Right ventricle myocardium superior (tissue), 1 donor: ENCODE measurements around the gene JARID2. TPM values are rescaled to one million over a fixed set of nuclear protein-coding genes. Genes with fewer than 3 reads are reported as not detected.

ENCODE experiments used
- ATAC-seq: fragments of 200-7000 bp; cut with Tn5 transposase; one replicate; pipeline ENCODE4 v1.9.1; 2020; ENCODE audit warnings: mild to moderate bottlenecking; ENCODE audit not compliant: poor library complexity
- DNase-seq: peaks from one replicate; pipeline ENCODE4 v3.0.0-alpha.2; 2020
- intact Hi-C: fragments of 100-400 bp; cut with DNase I; formaldehyde crosslinking; loops from one replicate; pipeline ENCODE4 v1.11.2; 2022
- total RNA-seq: library from RNA; stranded (reverse); fragmentation: NEBNext Ultra II Directional; extraction: Animal tissue kit (Norgen Biotek cat#: 25700); gene quantifications from one replicate; pipeline ENCODE4 v1.2.1, GENCODE V29; 2021
- donor health status: DM: no; HTN: yes; CAD: no; lungs with severe emphysema.

The JARID2 gene
- total RNA-seq, 1 donor from 2014 or later: 8.1 TPM

GRCh38 chr6:15508441-15508871 lies 262.6 kb downstream of the JARID2 start:
- ATAC-seq: no peak
- intact Hi-C loops: no loop called here
- DNase-seq: no peak

- intact Hi-C loops: no loop called here
- DNase-seq (no peak), ATAC-seq (no peak)
These were observed 263.1 kb downstream of the JARID2 start for GRCh38 chr6:15508931-15509330.

DNA sequence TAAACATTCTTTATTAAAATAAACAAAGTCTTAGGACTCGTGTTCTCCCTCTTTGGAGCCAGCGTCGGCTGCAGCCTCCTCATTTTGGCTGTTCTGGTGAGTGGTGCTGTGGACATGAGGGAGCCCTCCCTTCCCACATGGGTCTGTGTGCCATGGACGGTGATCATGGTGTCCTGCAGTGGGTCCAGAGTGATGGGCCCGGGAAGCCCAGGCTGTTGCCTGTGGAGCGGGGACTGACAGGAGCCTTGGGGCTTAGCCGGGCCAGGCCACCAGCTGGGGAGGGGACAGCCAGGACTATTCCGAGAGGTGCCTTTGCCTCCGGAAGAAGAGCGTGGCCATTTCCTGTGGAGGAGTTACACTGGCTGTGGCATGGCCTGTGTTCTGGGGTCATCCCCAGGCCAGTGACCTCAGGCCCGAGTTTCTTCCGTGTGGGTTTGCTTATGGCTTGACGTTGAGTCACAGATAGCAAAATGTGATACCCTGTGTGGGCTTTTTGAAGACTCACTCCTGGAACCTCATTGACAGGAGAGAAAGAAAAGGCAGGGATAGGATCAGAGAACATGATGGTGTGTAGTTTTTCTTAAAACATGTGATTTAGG lies 263.6 kb downstream of the JARID2 start:
- intact Hi-C loops: no loop called here
- DNase-seq: no peak
- no peak for ATAC-seq

DNA sequence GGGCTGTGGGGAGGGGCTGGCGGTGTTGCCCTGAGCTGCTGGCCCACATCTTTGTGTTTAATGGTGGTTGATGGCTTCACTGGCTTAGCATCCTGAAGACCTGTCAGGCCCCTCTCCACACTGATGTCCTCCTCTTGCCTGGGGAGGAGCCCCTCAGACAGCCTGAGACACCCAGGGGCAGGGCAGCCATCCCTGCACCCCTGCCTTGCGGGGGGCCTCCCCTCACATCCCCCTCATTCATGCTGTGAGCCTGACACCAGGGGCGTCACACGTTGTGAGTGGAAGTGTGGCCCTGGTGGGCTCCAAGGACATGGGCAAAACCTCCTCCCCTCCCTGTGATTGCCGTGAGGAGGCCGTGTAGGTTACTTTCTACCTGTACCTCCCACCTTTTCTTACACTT lies 264.3 kb downstream of the JARID2 start:
- ATAC-seq (no peak), DNase-seq (no peak)
- intact Hi-C loops: no loop called here

DNA sequence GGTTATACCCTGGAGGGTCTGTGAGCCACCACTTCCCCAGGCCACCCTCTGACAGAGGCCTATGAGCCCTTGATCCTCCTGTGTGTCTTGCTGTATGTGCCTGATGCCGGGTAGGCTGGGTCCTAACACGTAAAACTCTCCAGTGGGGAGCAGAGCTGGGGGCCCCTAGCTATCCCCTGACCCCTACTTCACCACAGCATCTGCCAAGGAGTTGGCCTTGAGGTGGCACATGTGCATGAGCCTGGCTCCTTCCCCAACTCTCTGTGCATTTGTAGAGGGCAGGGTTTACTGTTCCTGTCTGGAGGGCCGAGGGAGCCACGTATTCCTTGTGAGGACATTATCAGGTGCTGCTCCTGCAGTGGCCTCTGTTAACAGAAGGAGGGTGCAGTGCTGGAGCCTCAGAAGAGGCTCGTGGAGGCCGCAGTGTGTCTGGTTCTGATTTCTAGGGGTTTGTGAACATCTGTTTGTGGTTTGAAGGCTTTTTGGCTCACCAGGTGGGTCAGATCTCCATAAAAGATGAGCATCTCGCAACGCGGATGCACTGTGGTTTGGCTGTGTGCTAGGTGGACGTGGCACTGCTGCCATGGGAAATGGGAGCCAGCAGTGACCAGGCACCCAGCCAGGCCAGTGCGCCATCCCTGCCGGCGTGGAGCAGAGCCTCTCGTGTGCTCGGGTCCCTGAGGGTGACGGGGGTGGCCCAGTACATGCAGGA lies 264.8 kb downstream of the JARID2 start:
- DNase-seq: no peak
- intact Hi-C loops: no loop called here
- ATAC-seq: no peak

GRCh38 chr6:15511248-15512125 lies 265.6 kb downstream of the JARID2 start:
- intact Hi-C loops: no loop called here
- DNase-seq: peak; percentile 84
- peak; percentile 87 for ATAC-seq

DNA sequence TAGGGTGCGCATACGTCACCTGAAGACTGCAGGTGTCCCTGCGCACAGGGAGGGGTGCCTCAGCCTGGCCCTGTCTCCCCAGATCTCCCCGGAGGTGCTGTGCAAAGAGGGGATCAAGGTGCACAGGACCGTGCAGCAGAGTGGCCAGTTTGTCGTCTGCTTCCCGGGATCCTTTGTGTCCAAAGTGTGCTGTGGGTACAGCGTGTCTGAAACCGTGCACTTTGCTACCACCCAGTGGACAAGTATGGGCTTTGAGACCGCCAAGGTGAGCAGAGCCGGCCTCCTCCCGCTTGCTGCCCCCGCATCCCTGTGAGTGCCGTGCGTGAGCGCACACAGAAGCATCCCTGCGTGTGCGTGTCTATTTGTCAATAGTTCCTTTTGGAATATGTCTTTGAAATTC lies 266.3 kb downstream of the JARID2 start:
- DNase-seq (no peak), ATAC-seq (peak; percentile 72)
- intact Hi-C loops: no loop called here

GRCh38 chr6:15512721-15513120 lies 266.9 kb downstream of the JARID2 start:
- no peak for DNase-seq
- intact Hi-C loops: no loop called here
- no peak for ATAC-seq

GRCh38 chr6:15513131-15513771 lies 267.4 kb downstream of the JARID2 start:
- no peak for ATAC-seq
- intact Hi-C loops: no loop called here
- no peak for DNase-seq

GRCh38 chr6:15513801-15514711 lies 268.2 kb downstream of the JARID2 start:
- DNase-seq: no peak
- ATAC-seq: no peak
- intact Hi-C loops: no loop called here

DNA sequence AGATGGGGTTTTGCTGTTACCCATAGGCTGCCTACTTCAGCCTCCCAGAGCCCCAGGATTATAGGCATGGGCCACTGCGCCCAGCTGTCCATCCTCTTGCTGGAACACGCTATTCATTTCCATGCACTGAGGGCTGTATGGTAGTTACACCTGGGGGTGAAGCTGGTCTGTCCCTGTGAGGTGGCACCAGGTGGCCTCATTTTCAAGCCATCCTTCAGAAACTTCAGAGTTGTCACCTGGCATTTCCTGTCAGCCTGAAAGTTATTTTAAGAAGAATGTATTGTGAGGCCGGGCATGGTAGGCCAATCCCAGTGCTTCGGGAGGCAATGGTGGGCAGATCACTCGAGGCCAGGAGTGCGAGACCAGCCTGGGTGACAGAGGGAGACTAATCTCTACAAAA lies 269.4 kb downstream of the JARID2 start:
- no peak for DNase-seq
- no peak for ATAC-seq
- intact Hi-C loops: loop anchor here (5.0 kb wide), 1 partner anchor 107 kb away; no protein-coding TSS in a partner anchor

GRCh38 chr6:15515660-15516375 lies 269.9 kb downstream of the JARID2 start:
- ATAC-seq (peak; percentile 13), DNase-seq (no peak)
- intact Hi-C loops: loop anchor here (5.0 kb wide), 1 partner anchor 106 kb away; no protein-coding TSS in a partner anchor

- DNase-seq (no peak), ATAC-seq (no peak)
- intact Hi-C loops: loop anchor here (5.0 kb wide), 1 partner anchor 106 kb away; no protein-coding TSS in a partner anchor
These were observed 270.5 kb downstream of the JARID2 start for GRCh38 chr6:15516378-15516777.

DNA sequence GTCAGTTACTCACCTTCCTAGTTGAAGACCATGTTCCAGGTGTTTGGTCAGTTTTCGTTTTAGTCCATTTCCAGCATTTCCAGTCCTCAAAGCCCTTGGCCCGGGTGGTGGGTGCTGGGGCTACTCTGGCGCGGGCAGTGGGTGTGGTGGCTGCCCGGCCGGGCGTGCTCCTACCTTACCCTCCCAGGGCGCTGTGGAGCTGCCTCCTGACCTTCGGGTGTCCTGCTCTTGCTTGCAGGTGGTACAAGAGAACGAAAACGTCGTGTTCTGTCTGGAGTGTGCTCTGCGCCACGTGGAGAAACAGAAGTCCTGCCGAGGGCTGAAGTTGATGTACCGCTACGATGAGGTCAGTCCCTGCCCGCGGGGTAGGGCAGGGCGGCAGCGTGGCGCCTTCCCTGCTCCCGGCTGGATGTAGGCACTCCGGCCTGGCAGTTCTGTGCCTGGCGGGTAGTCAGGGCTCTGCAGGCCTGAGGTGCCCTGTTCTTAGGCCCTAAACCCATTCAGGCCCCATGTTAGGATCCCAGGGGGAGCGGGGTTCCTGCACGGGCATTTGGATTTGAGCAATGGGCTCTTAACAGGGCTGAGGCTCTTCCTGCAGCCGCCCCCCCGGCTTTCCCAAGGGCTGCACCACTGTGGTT lies 271.2 kb downstream of the JARID2 start:
- intact Hi-C loops: loop anchor here (5.0 kb wide), 1 partner anchor 105 kb away; no protein-coding TSS in a partner anchor

DNA sequence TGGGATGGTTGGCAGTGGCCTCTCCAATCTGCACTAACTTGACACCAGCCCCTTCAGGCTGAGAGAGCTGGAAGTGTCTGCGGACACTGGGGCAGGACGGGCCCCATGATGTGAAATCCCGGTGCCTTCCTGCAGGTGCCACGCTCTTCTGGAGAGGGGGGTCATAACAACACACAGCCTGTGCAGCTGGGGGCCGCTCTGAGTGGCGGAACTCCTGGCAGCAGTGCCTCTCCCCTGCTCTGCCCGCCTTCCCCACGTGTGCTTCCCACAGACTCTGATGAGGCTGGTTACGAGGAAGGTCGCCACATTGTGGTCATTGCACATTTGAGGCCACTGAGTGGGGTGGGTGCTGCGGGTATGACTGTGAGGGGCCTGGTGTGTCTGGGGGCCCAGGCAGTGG lies 271.7 kb downstream of the JARID2 start:
- DNase-seq (no peak), ATAC-seq (no peak)
- intact Hi-C loops: loop anchor here (5.0 kb wide), 1 partner anchor 105 kb away; no protein-coding TSS in a partner anchor

More for the DNA sequence above, 271.2 kb downstream of the JARID2 start:
- DNase-seq (no peak), ATAC-seq (no peak)

DNA sequence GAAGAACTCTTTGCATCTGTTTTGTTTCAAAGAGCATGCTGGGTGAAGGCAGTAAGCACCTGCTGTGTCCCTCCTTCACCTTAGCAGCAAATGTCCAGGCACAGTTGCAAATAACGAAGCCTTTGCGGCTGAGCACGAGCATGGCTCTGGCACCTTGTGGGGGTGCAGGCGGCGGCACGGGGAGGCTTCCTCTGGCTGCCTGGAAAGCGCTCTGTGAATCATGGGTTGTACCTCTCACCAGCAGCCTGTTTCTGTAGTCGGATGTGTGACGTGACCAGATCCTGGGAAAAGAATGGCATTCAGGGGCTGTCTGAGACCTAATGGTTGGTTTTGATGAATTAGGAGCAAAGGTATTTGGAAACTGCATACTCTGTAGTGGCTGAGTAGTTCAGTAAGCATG lies 272.2 kb downstream of the JARID2 start:
- ATAC-seq (no peak), DNase-seq (no peak)
- intact Hi-C loops: loop anchor here (5.0 kb wide), 1 partner anchor 104 kb away; no protein-coding TSS in a partner anchor

DNA sequence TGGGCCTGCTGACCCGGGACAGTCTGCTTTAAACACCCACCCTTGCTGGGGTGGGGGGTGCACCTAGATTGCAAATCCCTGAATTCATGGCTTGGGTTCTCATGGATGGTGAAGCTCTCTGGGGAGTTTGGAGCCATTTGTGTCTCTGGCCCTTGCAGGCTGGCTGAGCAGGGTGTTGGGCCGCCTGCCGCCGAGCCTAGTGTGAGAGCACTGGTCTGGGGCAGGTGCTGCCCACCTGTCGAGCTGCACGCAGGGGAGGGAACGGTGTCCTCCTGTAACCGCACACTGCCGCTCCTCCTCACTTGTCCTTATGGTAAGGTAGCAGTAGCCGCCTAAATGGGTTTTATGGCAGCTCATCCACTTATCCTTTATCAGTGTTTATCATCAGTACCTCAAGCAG lies 273.0 kb downstream of the JARID2 start:
- DNase-seq: no peak
- intact Hi-C loops: loop anchor here (5.0 kb wide), 1 partner anchor 103 kb away; no protein-coding TSS in a partner anchor
- no peak for ATAC-seq
